Measurements from ENCODE around the gene TFF1.

GRCh38 chr21:42413093-42413492, 46.8 kb upstream of the TFF1 start:
- TF ChIP-seq, protein P1, sequence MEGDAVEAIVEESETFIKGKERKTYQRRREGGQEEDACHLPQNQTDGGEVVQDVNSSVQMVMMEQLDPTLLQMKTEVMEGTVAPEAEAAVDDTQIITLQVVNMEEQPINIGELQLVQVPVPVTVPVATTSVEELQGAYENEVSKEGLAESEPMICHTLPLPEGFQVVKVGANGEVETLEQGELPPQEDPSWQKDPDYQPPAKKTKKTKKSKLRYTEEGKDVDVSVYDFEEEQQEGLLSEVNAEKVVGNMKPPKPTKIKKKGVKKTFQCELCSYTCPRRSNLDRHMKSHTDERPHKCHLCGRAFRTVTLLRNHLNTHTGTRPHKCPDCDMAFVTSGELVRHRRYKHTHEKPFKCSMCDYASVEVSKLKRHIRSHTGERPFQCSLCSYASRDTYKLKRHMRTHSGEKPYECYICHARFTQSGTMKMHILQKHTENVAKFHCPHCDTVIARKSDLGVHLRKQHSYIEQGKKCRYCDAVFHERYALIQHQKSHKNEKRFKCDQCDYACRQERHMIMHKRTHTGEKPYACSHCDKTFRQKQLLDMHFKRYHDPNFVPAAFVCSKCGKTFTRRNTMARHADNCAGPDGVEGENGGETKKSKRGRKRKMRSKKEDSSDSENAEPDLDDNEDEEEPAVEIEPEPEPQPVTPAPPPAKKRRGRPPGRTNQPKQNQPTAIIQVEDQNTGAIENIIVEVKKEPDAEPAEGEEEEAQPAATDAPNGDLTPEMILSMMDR (IDR thresholded peaks at IDR 0.05): no peak
- no peak for TF ChIP-seq ZFX (IDR thresholded peaks at IDR 0.05; ENCODE audit: borderline replicate concordance)

All from 22Rv1 (cell line).